Natural killer cell (primary cell): ENCODE results near the gene TRMT61A. TPM values are rescaled to one million over a fixed set of nuclear protein-coding genes. Genes with fewer than 3 reads are reported as not detected.

ENCODE experiments used
- ATAC-seq, 3 donors: fragments of 150-1000 bp in 2 of 3; fragments of 200-7000 bp in 1 of 3; cut with Tn5 transposase; 1 replicate in 1 of 3; 2 replicates in 2 of 3; pipeline ENCODE4 v1.10.0; 2021; ENCODE audit warnings: mild to moderate bottlenecking in 2 of 3, moderate library complexity in 2 of 3
- DNase-seq, 2 donors: peaks; one replicate each; pipeline versions ENCODE4 v3.0.0 to v3.0.0-alpha.2; 2013 to 2021; ENCODE audit warnings: mixed read lengths in 1 of 2
- H3K27ac ChIP-seq: one replicate; pipeline ENCODE4 v1.5.1; 2013; ENCODE audit warnings: mild to moderate bottlenecking, low read length
- H3K27me3 ChIP-seq: one replicate; pipeline ENCODE4 v1.6.1; 2013; ENCODE audit warnings: low read length; ENCODE audit not compliant: control insufficient read depth, insufficient read depth
- H3K36me3 ChIP-seq: one replicate; pipeline ENCODE4 v1.6.1; 2013; ENCODE audit warnings: low read length; ENCODE audit not compliant: control insufficient read depth, insufficient read depth
- H3K4me1 ChIP-seq: one replicate; pipeline ENCODE4 v1.6.1; 2013; ENCODE audit warnings: low read length; ENCODE audit not compliant: control insufficient read depth, insufficient read depth
- H3K4me3 ChIP-seq: one replicate; pipeline ENCODE4 v1.5.1; 2013; ENCODE audit warnings: low read length
- H3K9me3 ChIP-seq: one replicate; pipeline ENCODE4 v1.6.1; 2013; ENCODE audit warnings: low read length; ENCODE audit not compliant: control insufficient read depth, insufficient read depth
- H3K27ac Mint-ChIP-seq, 2 donors: one replicate each; pipeline ENCODE4 v1.8.0; 2022; ENCODE audit warnings: mild to moderate bottlenecking in 2 of 2, mixed read lengths in 2 of 2, moderate library complexity in 1 of 2
- H3K27me3 Mint-ChIP-seq, 2 donors: one replicate each; pipeline ENCODE4 v1.8.0; 2022; ENCODE audit warnings: low read depth in 2 of 2, mixed read lengths in 2 of 2
- H3K36me3 Mint-ChIP-seq: one replicate; pipeline ENCODE4 v1.8.0; 2022; ENCODE audit warnings: mixed read lengths
- H3K4me1 Mint-ChIP-seq, 2 donors: one replicate each; pipeline ENCODE4 v1.8.0; 2022; ENCODE audit warnings: mixed read lengths in 2 of 2
- H3K4me3 Mint-ChIP-seq: one replicate; pipeline ENCODE4 v1.8.0; 2022; ENCODE audit warnings: mild to moderate bottlenecking, moderate library complexity, mixed read lengths
- H3K9me3 Mint-ChIP-seq, 2 donors: one replicate each; pipeline ENCODE4 v1.8.0; 2022; ENCODE audit warnings: mixed read lengths in 2 of 2
- WGBS: methylation state at CpG from one replicate; pipeline ENCODE4 v1.1.7; 2013; ENCODE audit warnings: missing lambda C conversion rate; ENCODE audit not compliant: insufficient coverage; 5-methylcytosine and 5-hydroxymethylcytosine counted together
- intact Hi-C: fragments of 100-400 bp; cut with micrococcal nuclease; formaldehyde crosslinking; loops from one replicate; pipeline ENCODE4 v1.14.2; 2022
- total RNA-seq, 4 donors: library from RNA; stranded (reverse); fragments of 120-200 nt in 1 of 4; gene quantifications; one replicate each; pipeline versions ENCODE4 v1.2.3 to v1.2.4, GENCODE V29; 2013 to 2022
- TF ChIP-seq, protein P1 (sequence below): fragments of 200-600 bp; IDR thresholded peaks from one replicate; pipeline ENCODE4 v1.8.0; 2022; ENCODE audit warnings: antibody characterized with exemption

Gene TRMT61A
- total RNA-seq, 3 donors from 2014 or later (not counting 1 experiment from before 2014, with no cell fraction given), result 8.1 to 9.4 (median 9.1) TPM

- intact Hi-C loops, result no loop called here
- TF ChIP-seq, protein P1, sequence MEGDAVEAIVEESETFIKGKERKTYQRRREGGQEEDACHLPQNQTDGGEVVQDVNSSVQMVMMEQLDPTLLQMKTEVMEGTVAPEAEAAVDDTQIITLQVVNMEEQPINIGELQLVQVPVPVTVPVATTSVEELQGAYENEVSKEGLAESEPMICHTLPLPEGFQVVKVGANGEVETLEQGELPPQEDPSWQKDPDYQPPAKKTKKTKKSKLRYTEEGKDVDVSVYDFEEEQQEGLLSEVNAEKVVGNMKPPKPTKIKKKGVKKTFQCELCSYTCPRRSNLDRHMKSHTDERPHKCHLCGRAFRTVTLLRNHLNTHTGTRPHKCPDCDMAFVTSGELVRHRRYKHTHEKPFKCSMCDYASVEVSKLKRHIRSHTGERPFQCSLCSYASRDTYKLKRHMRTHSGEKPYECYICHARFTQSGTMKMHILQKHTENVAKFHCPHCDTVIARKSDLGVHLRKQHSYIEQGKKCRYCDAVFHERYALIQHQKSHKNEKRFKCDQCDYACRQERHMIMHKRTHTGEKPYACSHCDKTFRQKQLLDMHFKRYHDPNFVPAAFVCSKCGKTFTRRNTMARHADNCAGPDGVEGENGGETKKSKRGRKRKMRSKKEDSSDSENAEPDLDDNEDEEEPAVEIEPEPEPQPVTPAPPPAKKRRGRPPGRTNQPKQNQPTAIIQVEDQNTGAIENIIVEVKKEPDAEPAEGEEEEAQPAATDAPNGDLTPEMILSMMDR, result no peak
- H3K36me3 Mint-ChIP-seq, result no peaks in the 10 kb centered on the region
- peaks cover 7% of the 10 kb centered on the region for H3K36me3 ChIP-seq
- DNase-seq (no peak), ATAC-seq (no peak)
- no peak overlapping the region for H3K4me3 Mint-ChIP-seq
- WGBS, result 92% methylated on average over 22 of the region's 23 CpGs
- H3K27ac Mint-ChIP-seq, result no peak overlapping the region
- no peaks in the 10 kb centered on the region for H3K9me3 Mint-ChIP-seq
- peaks cover 11 to 34% of the 10 kb centered on the region in 2 donors for H3K4me1 Mint-ChIP-seq
- no peak overlapping the region for H3K27ac ChIP-seq
- H3K4me3 ChIP-seq, result no peak overlapping the region
- H3K27me3 ChIP-seq, result no peaks in the 10 kb centered on the region
- H3K27me3 Mint-ChIP-seq, result no peaks in the 10 kb centered on the region
- H3K9me3 ChIP-seq, result no peaks in the 10 kb centered on the region
- peaks cover 25% of the 10 kb centered on the region for H3K4me1 ChIP-seq
Observed at GRCh38 chr14:103533137-103533998, 4.4 kb downstream of the TRMT61A start.

DNA sequence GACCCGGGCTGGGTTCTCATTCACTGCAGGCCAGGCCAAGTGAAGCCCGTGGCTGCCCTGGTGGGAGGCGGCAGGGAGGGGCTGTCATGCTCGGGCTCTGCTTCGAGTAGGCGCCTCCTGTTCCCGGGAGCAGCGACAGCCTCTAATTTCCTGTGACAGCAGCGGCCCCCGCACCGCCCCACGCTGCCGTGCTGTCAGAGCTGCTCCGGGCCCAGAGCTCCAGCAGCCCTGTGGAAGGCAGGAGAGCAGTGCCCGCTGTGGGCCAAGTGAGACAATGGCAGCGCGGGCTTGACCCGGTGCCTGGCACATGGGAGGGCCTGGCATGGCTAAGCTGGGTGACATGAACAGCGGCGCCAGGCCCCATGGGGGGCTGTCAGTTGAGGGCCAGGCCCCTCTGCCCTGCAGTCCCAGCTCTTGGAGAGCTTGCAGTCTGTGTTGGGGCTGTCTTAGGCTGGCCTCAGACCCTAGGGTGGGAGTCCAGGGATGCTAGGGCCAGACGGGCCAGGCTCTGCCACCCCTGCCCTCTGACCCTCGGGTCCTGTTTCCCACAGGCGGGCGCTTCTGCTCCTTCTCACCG is 5.1 kb downstream of the TRMT61A start:
- no peak for ATAC-seq
- Mint-ChIP-seq H3K27me3 (no peaks in the 10 kb centered on the region), H3K36me3 (no peaks in the 10 kb centered on the region), H3K9me3 (no peaks in the 10 kb centered on the region), H3K4me1 (peaks cover 11 to 27% of the 10 kb centered on the region in 2 donors), H3K4me3 (no peak overlapping the region), H3K27ac (no peak overlapping the region)
- H3K27ac ChIP-seq, result no peak overlapping the region
- 94% methylated on average over 25 of the region's 25 CpGs for whole genome bisulfite sequencing
- TF ChIP-seq, protein P1, result no peak
- peaks cover 20% of the 10 kb centered on the region for H3K4me1 ChIP-seq
- H3K4me3 ChIP-seq, result no peak overlapping the region
- intact Hi-C loops, result no loop called here
- DNase-seq, result no peak
- no peaks in the 10 kb centered on the region for H3K27me3 ChIP-seq
- H3K9me3 ChIP-seq, result no peaks in the 10 kb centered on the region
- peaks cover 7% of the 10 kb centered on the region for H3K36me3 ChIP-seq

DNA sequence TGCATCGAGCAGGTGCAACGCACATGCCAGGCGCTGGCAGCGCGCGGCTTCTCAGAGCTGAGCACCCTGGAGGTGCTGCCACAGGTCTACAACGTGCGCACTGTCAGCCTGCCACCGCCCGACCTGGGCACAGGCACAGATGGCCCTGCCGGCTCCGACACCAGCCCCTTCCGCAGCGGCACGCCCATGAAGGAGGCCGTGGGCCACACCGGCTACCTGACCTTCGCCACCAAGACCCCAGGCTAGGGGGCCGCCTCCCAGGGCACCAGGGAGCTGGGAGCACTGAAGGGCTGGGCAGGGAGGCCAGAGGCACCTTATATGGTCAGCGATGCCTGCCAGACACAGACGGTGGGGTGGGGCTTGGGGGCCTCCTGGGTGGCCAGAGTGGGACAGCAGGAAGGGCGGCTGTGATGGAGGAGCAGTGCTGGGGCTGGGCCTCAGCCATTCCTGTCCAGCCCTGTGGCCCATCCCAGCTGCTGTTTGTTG is 5.6 kb downstream of the TRMT61A start:
- intact Hi-C loops, result no loop called here
- Histone ChIP-seq H3K9me3 (no peaks in the 10 kb centered on the region), H3K27me3 (no peaks in the 10 kb centered on the region), H3K4me1 (peaks cover 16% of the 10 kb centered on the region), H3K36me3 (peaks cover 7% of the 10 kb centered on the region), H3K4me3 (no peak overlapping the region), H3K27ac (no peak overlapping the region)
- Mint-ChIP-seq H3K4me3 (no peak overlapping the region), H3K36me3 (no peaks in the 10 kb centered on the region), H3K27ac (no peak overlapping the region), H3K27me3 (peaks cover 0 to 2% of the 10 kb centered on the region in 2 donors), H3K4me1 (peaks cover 7 to 27% of the 10 kb centered on the region in 2 donors), H3K9me3 (no peaks in the 10 kb centered on the region)
- 94% methylated on average over 22 of the region's 22 CpGs for WGBS
- no peak for ATAC-seq
- TF ChIP-seq, protein P1, result no peak
- DNase-seq, result no peak
